ENCODE measurements around the gene CAMK1D.

- TF ChIP-seq TAF1 (IDR thresholded peaks at IDR 0.05; ENCODE audit: borderline replicate concordance, low read depth, low read length) (peak; percentile 37; the same call in 1 of the 2 replicates), CTCF (IDR thresholded peaks at IDR 0.05 in 2 of 3, conservative IDR thresholded peaks at IDR 0.05 in 1 of 3; ENCODE audit: control insufficient read depth in 2 of 3, extremely low read depth in 1 of 3, insufficient read depth in 1 of 3, low read depth in 3 of 3, low read length in 3 of 3) (no peak), IRF3 (IDR thresholded peaks at IDR 0.05) (no peak), SIN3A (IDR thresholded peaks at IDR 0.05; ENCODE audit: low read depth, low read length) (no peak), ATF3 (IDR thresholded peaks at IDR 0.05; ENCODE audit: borderline replicate concordance, extremely low read depth, low read depth, low read length) (no peak), CHD4 (IDR thresholded peaks at IDR 0.05) (no peak), CHD2 (IDR thresholded peaks at IDR 0.05; ENCODE audit: borderline replicate concordance, low read depth, low read length) (no peak), POLR2AphosphoS5 (IDR thresholded peaks at IDR 0.05; ENCODE audit: low read length) (peak; percentile 35; the same call in 1 of the 2 replicates)
These were observed 256.4 kb downstream of the CAMK1D start for GRCh38 chr10:12605580-12606405.

All from GM12878 (cell line).